ENCODE results near the gene NDUFB3.

The NDUFB3 gene

DNA sequence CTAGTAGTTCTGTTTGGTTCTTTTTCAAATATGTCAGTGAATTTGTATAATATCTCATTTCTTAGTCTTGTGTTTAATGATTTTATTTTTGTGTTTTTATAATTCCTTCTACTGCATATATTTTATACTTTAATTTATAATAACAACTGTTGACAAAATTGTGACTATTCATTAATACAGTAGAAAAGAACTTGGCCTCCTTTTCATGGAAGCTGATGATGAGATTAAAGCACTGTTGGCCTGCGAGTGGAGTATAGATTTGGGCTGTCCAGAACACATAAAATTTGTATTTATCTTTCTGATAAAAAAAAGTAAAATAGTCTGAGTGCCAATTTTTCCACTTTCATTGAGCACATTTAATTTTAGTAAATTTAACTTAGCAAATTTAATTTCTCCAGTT, 56.2 kb downstream of the NDUFB3 start:
- no peak for DNase-seq

DNA sequence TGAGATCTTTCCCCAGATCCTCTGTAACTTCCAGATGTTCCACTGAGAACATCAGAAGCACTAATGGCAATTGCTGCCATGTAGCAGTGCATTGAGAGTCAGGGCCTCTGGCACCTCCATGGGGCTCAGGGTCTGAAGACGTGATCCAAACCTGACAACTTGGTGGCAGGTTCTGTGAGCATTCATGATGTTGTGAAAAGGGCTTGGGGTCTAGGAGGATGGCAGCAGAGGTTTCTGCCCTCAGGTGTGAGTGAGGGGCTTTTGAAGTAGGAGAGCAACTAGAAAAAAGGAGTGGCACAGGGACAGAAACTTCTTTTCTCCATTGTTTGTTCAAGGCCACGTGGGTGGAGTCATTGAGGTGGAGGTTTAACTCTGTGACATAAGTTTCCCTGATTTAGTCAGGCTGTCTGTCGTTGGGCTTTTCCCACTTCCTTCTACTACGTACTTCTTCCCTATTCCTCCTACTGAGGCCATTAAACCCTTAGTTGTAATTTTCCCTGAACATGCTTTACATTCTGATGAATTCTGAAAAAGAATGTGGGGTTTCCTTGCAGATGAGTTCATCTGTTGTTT, 57.2 kb downstream of the NDUFB3 start:
- DNase-seq = peak in 2 of 51 donors; percentile 8 to 31

DNA sequence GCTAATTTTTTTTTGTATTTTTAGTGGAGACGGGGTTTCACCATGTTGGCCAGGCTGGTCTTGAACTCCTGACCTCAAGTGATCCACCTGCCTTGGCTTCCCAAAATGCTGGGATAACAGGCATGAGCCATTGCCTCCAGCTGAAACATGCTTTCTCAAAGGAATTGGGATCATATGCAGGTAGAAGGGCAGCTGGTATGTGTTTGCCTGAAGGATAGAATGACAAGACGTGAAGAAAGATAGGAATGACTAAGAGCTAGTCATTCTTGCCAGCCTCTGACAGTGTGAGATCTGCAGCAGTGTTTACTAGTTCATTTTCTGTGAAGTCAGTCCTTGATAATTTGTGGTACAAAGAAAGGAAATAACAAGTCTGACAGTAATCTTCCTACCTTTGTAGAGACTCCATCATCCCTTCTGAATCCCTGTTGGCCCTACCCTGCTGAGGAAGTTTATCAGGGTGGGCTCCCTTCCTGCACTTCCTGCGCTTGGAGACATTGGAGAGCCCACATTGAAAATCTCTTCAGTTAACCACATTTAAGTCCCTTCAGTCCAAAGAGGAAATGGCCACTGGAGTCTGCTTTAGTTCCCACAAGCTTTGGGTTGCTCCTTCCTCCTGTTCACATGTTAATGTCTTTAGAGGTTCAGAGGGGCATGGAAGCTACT, 58.9 kb downstream of the NDUFB3 start:
- no peak for DNase-seq

DNA sequence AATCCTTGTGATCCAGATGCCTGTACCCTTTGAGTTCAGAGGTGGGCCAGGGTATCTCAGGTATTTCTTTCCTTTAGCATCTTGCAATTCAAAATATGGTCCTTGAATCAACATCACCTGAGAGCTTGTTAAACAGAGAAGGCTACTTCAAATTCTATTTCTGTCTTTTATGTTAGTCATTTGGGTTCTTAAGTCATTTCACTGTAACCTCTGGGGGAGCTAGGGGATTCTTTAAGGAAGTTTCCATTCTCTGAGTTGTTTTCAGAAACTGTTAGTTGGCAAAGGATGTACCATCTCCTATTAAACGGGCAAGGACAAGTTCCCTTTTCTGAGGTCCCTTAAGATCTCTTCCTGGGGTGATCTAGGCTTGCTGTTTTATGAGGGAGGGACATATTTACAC, 60.7 kb downstream of the NDUFB3 start:
- no peak for DNase-seq

All from hypothalamus (tissue), 51 donors.